Measurements from ENCODE around the gene LIMA1. TPM values are rescaled to one million over a fixed set of nuclear protein-coding genes. Genes with fewer than 3 reads are reported as not detected.

Gene LIMA1
- total and polyA plus RNA-seq, 4 donors: 35.9 to 177 (median 140) TPM

GRCh38 chr12:50127546-50127945, 155.8 kb downstream of the LIMA1 start:
- no peak for ATAC-seq (ENCODE audit: low FRiP score)
- Histone ChIP-seq H3K27ac (ENCODE audit: low read depth in 1 of 2, low read length in 2 of 2) (no peak overlapping the region), H3K36me3 (ENCODE audit: control insufficient read depth in 1 of 2, insufficient read depth in 2 of 2, low read length in 1 of 2) (peaks cover 7 to 12% of the 10 kb centered on the region in 2 donors), H3K27me3 (ENCODE audit: control insufficient read depth in 1 of 2, insufficient read depth in 2 of 2, low read length in 1 of 2) (no peaks in the 10 kb centered on the region), H3K4me1 (ENCODE audit: control insufficient read depth in 1 of 2, insufficient read depth in 2 of 2, low read length in 2 of 2) (peaks cover 0 to 3% of the 10 kb centered on the region in 2 donors), H3K4me3 (ENCODE audit: low read length in 2 of 2) (no peak overlapping the region), H3K9me3 (ENCODE audit: control insufficient read depth, low read length) (no peaks in the 10 kb centered on the region)
- 69 to 78% methylated on average over 2 of the region's 2 CpGs for WGBS, 2 donors
- no peak for DNase-seq
- intact Hi-C loops (cut with DNase I): no loop called here

Small RNAs within 50 kb of the gene (microRNA-seq; reads per million reads assigned to microRNA genes)
- 0 reads per million in 2 donors for gene MIR1293

Other genes with a start within 250 kb of the LIMA1 start
- gene ASIC1, start 225.9 kb downstream of the LIMA1 start, total RNA-seq: 1 to 10 TPM in 1 of 2 donors, under 1 TPM in 1; 0.39 to 5.8 TPM
- 1 to 10 TPM in 1 of 2 donors, not detected in 1; 1.2 TPM for gene ASIC1, start 225.9 kb downstream of the LIMA1 start, polyA plus RNA-seq
- gene SMARCD1, start 198.2 kb downstream of the LIMA1 start, total RNA-seq: 10 to 100 TPM; 41.0 to 44.6 TPM
- 10 to 100 TPM; 15.0 to 19.9 TPM for gene SMARCD1, start 198.2 kb downstream of the LIMA1 start, polyA plus RNA-seq
- 1 to 10 TPM; 2.2 to 3.1 TPM for gene GPD1, start 179.5 kb downstream of the LIMA1 start, total RNA-seq
- 10 to 100 TPM in 1 of 2 donors, under 1 TPM in 1; 0.61 to 24.8 TPM for gene GPD1, start 179.5 kb downstream of the LIMA1 start, polyA plus RNA-seq
- gene COX14, start 171.3 kb downstream of the LIMA1 start, total RNA-seq: 10 to 100 TPM; 49.3 to 52.7 TPM
- 100 to 1,000 TPM in 1 of 2 donors, 10 to 100 TPM in 1; 93.6 to 214 TPM for gene COX14, start 171.3 kb downstream of the LIMA1 start, polyA plus RNA-seq
- gene CERS5, start 116.2 kb downstream of the LIMA1 start, total RNA-seq: 10 to 100 TPM; 62.8 to 66.6 TPM
- gene CERS5, start 116.2 kb downstream of the LIMA1 start, polyA plus RNA-seq: 100 to 1,000 TPM in 1 of 2 donors, 10 to 100 TPM in 1; 27.3 to 115 TPM
- gene FAM186A, start 113.1 kb upstream of the LIMA1 start, total RNA-seq: not detected
- gene FAM186A, start 113.1 kb upstream of the LIMA1 start, polyA plus RNA-seq: under 1 TPM in 1 of 2 donors, not detected in 1; under 0.01 TPM
- gene LARP4, start 117.4 kb upstream of the LIMA1 start, total RNA-seq: 10 to 100 TPM; 54.9 to 57.8 TPM
- gene LARP4, start 117.4 kb upstream of the LIMA1 start, polyA plus RNA-seq: 10 to 100 TPM in 1 of 2 donors, 1 to 10 TPM in 1; 9.3 to 14.7 TPM
- gene DIP2B, start 221.5 kb upstream of the LIMA1 start, total RNA-seq: 10 to 100 TPM; 15.7 to 25.0 TPM
- gene DIP2B, start 221.5 kb upstream of the LIMA1 start, polyA plus RNA-seq: 1 to 10 TPM; 2.9 to 4.6 TPM